Islet precursor cell (in vitro differentiated cells): Measurements from ENCODE around the gene HNRNPAB.
"Not testable (repeated sequence)": the region's sequence is repeated elsewhere in the genome, so short reads cannot be mapped to it uniquely, and the experiment has no call there.

Source experiments
- DNase-seq: peaks from one replicate; pipeline ENCODE4 v3.0.0-alpha.2; 2018

The HNRNPAB gene

GRCh38 chr5:178198151-178198550, 6.2 kb upstream of the HNRNPAB start:
- not testable (repeated sequence) for DNase-seq

- no peak for DNase-seq
Observed at GRCh38 chr5:178198706-178199105, 5.6 kb upstream of the HNRNPAB start.

- peak; percentile 40 for DNase-seq
Observed at GRCh38 chr5:178199581-178200434, 4.5 kb upstream of the HNRNPAB start.

- DNase-seq = peak; percentile 36
Observed at GRCh38 chr5:178201221-178201926, 3.0 kb upstream of the HNRNPAB start.

- peak; percentile 43 for DNase-seq
Observed at GRCh38 chr5:178201927-178202235, 2.5 kb upstream of the HNRNPAB start.

GRCh38 chr5:178202541-178202940, 1.8 kb upstream of the HNRNPAB start:
- DNase-seq = peak; percentile 25

- DNase-seq = no peak
Observed at GRCh38 chr5:178203670-178204181, 607 bp upstream of the HNRNPAB start.

- peak; percentile 85 for DNase-seq
Observed at GRCh38 chr5:178204935-178205748, 809 bp downstream of the HNRNPAB start.

- no peak for DNase-seq
Observed at GRCh38 chr5:178205749-178206047, 1.4 kb downstream of the HNRNPAB start.

GRCh38 chr5:178206166-178207101, 2.1 kb downstream of the HNRNPAB start:
- DNase-seq = no peak

GRCh38 chr5:178207183-178207916, 3.0 kb downstream of the HNRNPAB start:
- peak; percentile 43 for DNase-seq

GRCh38 chr5:178207917-178208280, 3.6 kb downstream of the HNRNPAB start:
- DNase-seq = peak; percentile 33

- DNase-seq = no peak
Observed at GRCh38 chr5:178208540-178209227, 4.4 kb downstream of the HNRNPAB start.

- no peak for DNase-seq
Observed at GRCh38 chr5:178209334-178210072, 5.2 kb downstream of the HNRNPAB start.

- DNase-seq = peak; percentile 48
Observed at GRCh38 chr5:178210073-178210535, 5.8 kb downstream of the HNRNPAB start.

- DNase-seq = no peak
Observed at GRCh38 chr5:178210686-178211085, 6.4 kb downstream of the HNRNPAB start.

GRCh38 chr5:178211095-178212048, 7.0 kb downstream of the HNRNPAB start:
- peak; percentile 53 for DNase-seq

- DNase-seq = peak; percentile 48
Observed at GRCh38 chr5:178212241-178213002, 8.1 kb downstream of the HNRNPAB start.
